IMR-90 (cell line): ENCODE measurements around the gene LILRA6. TPM values are rescaled to one million over a fixed set of nuclear protein-coding genes. Genes with fewer than 3 reads are reported as not detected.

Source experiments
- ATAC-seq: fragments of 200-7000 bp; cut with Tn5 transposase; 2 replicates; pipeline ENCODE4 v1.9.1; 2020; ENCODE audit warnings: low read depth, mild to moderate bottlenecking, moderate library complexity
- BruUV-seq: library from RNA; stranded (reverse); fragments of 400-500 nt; replicated peaks from 2 replicates; lab custom pipeline; 2021; lab: Mats Ljungman, UMichigan
- CTCF ChIA-PET: fragments of 300-600 bp; formaldehyde crosslinking; extraction: SDS; loops from one replicate; lab custom pipeline; 2021; ENCODE audit warnings: antibody characterized with exemption; lab: Yijun Ruan, JAX
- POLR2A ChIA-PET: fragments of 300-600 bp; sonication (Branson Sonifier 250); formaldehyde crosslinking; loops from one replicate; lab custom pipeline; 2022; ENCODE audit warnings: antibody characterized with exemption; ENCODE audit not compliant: unreplicated experiment; lab: Charles Lee
- DNase-seq: peaks from one replicate; pipeline ENCODE4 v3.0.0; 2013
- H2AFZ ChIP-seq: replicated peaks from 2 replicates; pipeline ENCODE3; 2013; ENCODE audit warnings: low read length, mild to moderate bottlenecking; ENCODE audit not compliant: poor library complexity
- H2AK5ac ChIP-seq: 2 replicates; pipeline ENCODE4 v1.6.1; 2013; ENCODE audit warnings: low read depth, low read length, inconsistent platforms
- H2AK9ac ChIP-seq: replicated peaks from 2 replicates; pipeline ENCODE3; 2013; ENCODE audit warnings: mild to moderate bottlenecking, low read depth, low read length, moderate library complexity; ENCODE audit not compliant: poor library complexity
- H2BK120ac ChIP-seq: 2 replicates; pipeline ENCODE4 v1.6.1; 2013; ENCODE audit warnings: low read depth, low read length, inconsistent platforms
- H2BK15ac ChIP-seq: 3 replicates; pipeline ENCODE4 v1.6.1; 2013; ENCODE audit warnings: low read depth, low read length, inconsistent platforms
- H2BK20ac ChIP-seq: 2 replicates; pipeline ENCODE4 v1.6.1; 2013; ENCODE audit warnings: low read depth, mild to moderate bottlenecking, inconsistent platforms, low read length, moderate library complexity
- H2BK5ac ChIP-seq: 2 replicates; pipeline ENCODE4 v1.6.1; 2013; ENCODE audit warnings: mild to moderate bottlenecking, low read depth, low read length, inconsistent platforms; ENCODE audit not compliant: poor library complexity, severe bottlenecking
- H3K14ac ChIP-seq: replicated peaks from 2 replicates; pipeline ENCODE4 v1.6.1; 2013; ENCODE audit warnings: low read depth, low read length, inconsistent platforms
- H3K18ac ChIP-seq: 2 replicates; pipeline ENCODE4 v1.6.1; 2013; ENCODE audit warnings: low read depth, low read length, control low read depth
- H3K23ac ChIP-seq: 2 replicates; pipeline ENCODE4 v1.6.1; 2013; ENCODE audit warnings: low read depth, low read length, inconsistent platforms
- H3K27ac ChIP-seq: 2 replicates; pipeline ENCODE4 v1.5.1; 2013; ENCODE audit warnings: mild to moderate bottlenecking, control low read depth, low read length; ENCODE audit not compliant: insufficient read depth
- H3K27me3 ChIP-seq: 2 replicates; pipeline ENCODE4 v1.6.1; 2013; ENCODE audit warnings: low read length; ENCODE audit not compliant: control insufficient read depth, insufficient read depth
- H3K36me3 ChIP-seq: 2 replicates; pipeline ENCODE4 v1.6.1; 2013; ENCODE audit warnings: low read length, mixed read lengths; ENCODE audit not compliant: control insufficient read depth, insufficient read depth
- H3K4ac ChIP-seq: 2 replicates; pipeline ENCODE4 v1.6.1; 2013; ENCODE audit warnings: low read depth, low read length, inconsistent platforms
- H3K4me1 ChIP-seq: 2 replicates; pipeline ENCODE4 v1.6.1; 2013; ENCODE audit warnings: low read length, mixed read lengths; ENCODE audit not compliant: control insufficient read depth, insufficient read depth
- H3K4me2 ChIP-seq: 2 replicates; pipeline ENCODE4 v1.6.1; 2013; ENCODE audit warnings: low read depth, mild to moderate bottlenecking, control low read depth, low read length, moderate library complexity
- H3K4me3 ChIP-seq: 2 replicates; pipeline ENCODE4 v1.5.1; 2013; ENCODE audit warnings: low read depth, mild to moderate bottlenecking, control low read depth, low read length, moderate library complexity; ENCODE audit not compliant: insufficient read depth
- H3K56ac ChIP-seq: 2 replicates; pipeline ENCODE4 v1.6.1; 2013; ENCODE audit warnings: low read length, inconsistent platforms; ENCODE audit not compliant: insufficient read depth; ENCODE audit errors: extremely low read depth
- H3K79me1 ChIP-seq, 2 experiments: 2 replicates each; pipeline ENCODE4 v1.6.1; 2013; ENCODE audit warnings: low read length in 2 of 2, inconsistent platforms in 1 of 2, low read depth in 1 of 2
- H3K9ac ChIP-seq: 2 replicates; pipeline ENCODE4 v1.6.1; 2013; ENCODE audit warnings: low read depth, low read length, control low read depth
- H3K9me1 ChIP-seq: 2 replicates; pipeline ENCODE4 v1.6.1; 2013; ENCODE audit warnings: low read length, inconsistent platforms; ENCODE audit not compliant: insufficient read depth
- H3K9me3 ChIP-seq: 2 replicates; pipeline ENCODE4 v1.6.1; 2013; ENCODE audit warnings: low read length; ENCODE audit not compliant: control insufficient read depth, insufficient read depth
- H4K20me1 ChIP-seq: 2 replicates; pipeline ENCODE4 v1.6.1; 2013; ENCODE audit warnings: low read length, inconsistent platforms; ENCODE audit not compliant: insufficient read depth
- H4K5ac ChIP-seq: 2 replicates; pipeline ENCODE4 v1.6.1; 2013; ENCODE audit warnings: mild to moderate bottlenecking, low read depth, low read length, control low read depth
- H4K8ac ChIP-seq, 2 experiments: 2 replicates each; pipeline ENCODE4 v1.6.1; 2013; ENCODE audit warnings: low read depth in 2 of 2, low read length in 2 of 2, control low read depth in 1 of 2, inconsistent platforms in 1 of 2
- H4K91ac ChIP-seq: 2 replicates; pipeline ENCODE4 v1.6.1; 2013; ENCODE audit warnings: low read depth, low read length, inconsistent platforms; ENCODE audit not compliant: insufficient read depth
- CTCF ChIP-seq: conservative IDR thresholded peaks from 2 replicates; pipeline ENCODE4 v1.5.1; 2012; ENCODE audit warnings: mild to moderate bottlenecking, low read depth, low read length, improper control_type of control experiment
- POLR2A ChIP-seq: IDR thresholded peaks from 2 replicates; pipeline ENCODE4 v1.6.1; 2012; ENCODE audit warnings: mild to moderate bottlenecking, low read depth, low read length
- WGBS, 2 experiments: methylation state at CpG; one replicate each; pipeline versions ENCODE4 v1.1.5 to v1.1.7; 2013; ENCODE audit warnings: missing lambda C conversion rate in 2 of 2; ENCODE audit not compliant: insufficient read length in 1 of 2; ENCODE audit errors: extremely low coverage in 2 of 2; 5-methylcytosine and 5-hydroxymethylcytosine counted together
- dilution Hi-C: fragments of 300-500 bp; cut with HindIII; formaldehyde crosslinking; loops from one replicate; pipeline ENCODE4 v1.14.3; 2018; ENCODE audit warnings: low sequenced_read_pairs; ENCODE audit not compliant: unreplicated experiment
- in situ Hi-C: fragments of 300-500 bp; cut with MboI; formaldehyde crosslinking; loops from 3 replicates; pipeline ENCODE4 v1.14.3; 2019; ENCODE audit warnings: low sequenced_read_pairs, inconsistent platforms, mixed read lengths
- intact Hi-C: fragments of 100-400 bp; cut with micrococcal nuclease; formaldehyde crosslinking; loops from 2 replicates; pipeline ENCODE4 v1.10.0; 2022
- polyA plus RNA-seq, 3 experiments: library from polyadenylated mRNA; depleted of rRNA; stranded (reverse); fragments of >200 nt; gene quantifications; 2 replicates each; pipeline ENCODE4 v1.2.3, GENCODE V29; 2012; ENCODE audit warnings: low replicate concordance in 1 of 3
- total RNA-seq: library from RNA; depleted of rRNA; stranded (reverse); fragments of >200 nt; gene quantifications from 2 replicates; pipeline ENCODE4 v1.2.3, GENCODE V29; 2012

The LILRA6 gene
- total and polyA plus RNA-seq, 2 of the 4 experiments (the other 2 are of a cell fraction): not detected

DNA sequence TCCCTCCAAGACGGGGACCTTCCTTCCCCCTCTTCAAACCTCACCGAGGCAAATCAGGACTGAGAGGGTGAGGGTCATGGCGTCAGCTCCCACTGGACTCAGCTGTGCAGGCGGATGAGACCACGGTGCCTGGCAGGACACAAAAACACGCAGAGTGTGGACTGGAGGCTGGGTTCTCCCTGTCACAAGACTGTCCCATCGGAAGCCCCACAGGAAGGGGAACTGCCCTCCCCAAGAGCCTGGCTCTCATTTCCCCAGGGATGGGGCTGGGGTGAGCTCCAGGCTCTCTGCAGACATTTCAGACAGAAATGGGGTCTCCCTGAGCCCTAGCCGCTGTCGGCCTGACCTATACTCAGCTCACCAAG lies 14.5 kb upstream of the LILRA6 start, which contains the start of gene LILRB5:
LILRB5 (minus strand) TSS at position 158 of the 365 bp plus-strand sequence; CDS start at position 78, 80 bp downstream.
- DNase-seq (no peak), ATAC-seq (no peak)
- no peak within 1 kb of the TSS for H3K9ac ChIP-seq
- 62% methylated on average over 5 of the region's 9 CpGs; no CpG with 5 or more reads in 1 of the 2 experiments for WGBS, 2 experiments
- in situ Hi-C loops: no loop called here
- no peak within 1 kb of the TSS for H3K23ac ChIP-seq
- H4K91ac ChIP-seq: no peak within 1 kb of the TSS
- peaks cover 22% of the 10 kb centered on the region for H3K27me3 ChIP-seq
- H4K8ac ChIP-seq: no peak within 1 kb of the TSS
- H3K4me2 ChIP-seq: no peak within 1 kb of the TSS
- no peak within 1 kb of the TSS for H4K5ac ChIP-seq
- H3K4me1 ChIP-seq: no peaks in the 10 kb centered on the region
- peak within 1 kb of the TSS; percentile 21 for H2AFZ ChIP-seq
- no peak within 1 kb of the TSS for H3K18ac ChIP-seq
- dilution Hi-C loops: no loop called here
- no peak within 1 kb of the TSS for H2BK15ac ChIP-seq
- H3K27ac ChIP-seq: no peak within 1 kb of the TSS
- H3K4ac ChIP-seq: no peak within 1 kb of the TSS
- no peak for TF ChIP-seq CTCF
- TF ChIP-seq POLR2A: no peak
- H2BK5ac ChIP-seq: no peak within 1 kb of the TSS
- no peak within 1 kb of the TSS for H2AK9ac ChIP-seq
- H3K56ac ChIP-seq: no peak within 1 kb of the TSS
- no peak within 1 kb of the TSS for H3K4me3 ChIP-seq
- no peaks in the 10 kb centered on the region for H3K9me1 ChIP-seq
- H3K79me1 ChIP-seq: no peaks in the 10 kb centered on the region
- no peaks in the 10 kb centered on the region for H4K20me1 ChIP-seq
- no peak within 1 kb of the TSS for H3K14ac ChIP-seq
- no peak within 1 kb of the TSS for H2BK120ac ChIP-seq
- H3K9me3 ChIP-seq: no peaks in the 10 kb centered on the region
- no peak within 1 kb of the TSS for H2AK5ac ChIP-seq
- intact Hi-C loops: no loop called here
- no TSS peak for BruUV-seq
- H2BK20ac ChIP-seq: no peak within 1 kb of the TSS
- CTCF ChIA-PET: no interaction called here
- no peaks in the 10 kb centered on the region for H3K36me3 ChIP-seq
- POLR2A ChIA-PET: no interaction called here
